GM12864 (cell line): ENCODE data around the gene GIT2.

Experiments used
- DNase-seq: peaks from one replicate; pipeline ENCODE4 v3.0.0-alpha.2; 2011; ENCODE audit warnings: low read depth
- H3K4me3 ChIP-seq: 2 replicates; pipeline ENCODE4 v1.5.1; 2011; ENCODE audit warnings: mild to moderate bottlenecking, low read depth, low read length, control low read depth
- CTCF ChIP-seq: IDR thresholded peaks from 2 replicates; pipeline ENCODE4 v1.5.1; 2011; ENCODE audit warnings: low read depth, mild to moderate bottlenecking, moderate library complexity, low read length, control low read depth, inconsistent platforms; ENCODE audit errors: missing control alignments

Gene GIT2

GRCh38 chr12:109947521-109947920, 48.6 kb downstream of the GIT2 start:
- no peak for DNase-seq
- no peak overlapping the region for H3K4me3 ChIP-seq
- no peak for TF ChIP-seq CTCF

- TF ChIP-seq CTCF, result no peak
- no peak overlapping the region for H3K4me3 ChIP-seq
- no peak for DNase-seq
Measured at GRCh38 chr12:109946913-109947312, 49.3 kb downstream of the GIT2 start.

GRCh38 chr12:109946505-109946904, 49.7 kb downstream of the GIT2 start:
- no peak for DNase-seq
- TF ChIP-seq CTCF, result no peak
- no peak overlapping the region for H3K4me3 ChIP-seq

- no peak for DNase-seq
- no peak for TF ChIP-seq CTCF
- no peak overlapping the region for H3K4me3 ChIP-seq
Measured at GRCh38 chr12:109944561-109945359, 51.4 kb downstream of the GIT2 start.

- no peak for TF ChIP-seq CTCF
- H3K4me3 ChIP-seq, result no peak overlapping the region
- no peak for DNase-seq
Measured at GRCh38 chr12:109943811-109944210, 52.4 kb downstream of the GIT2 start.

GRCh38 chr12:109940339-109940923, 55.7 kb downstream of the GIT2 start:
- H3K4me3 ChIP-seq, result no peak overlapping the region
- TF ChIP-seq CTCF, result no peak
- DNase-seq, result no peak

GRCh38 chr12:109939504-109939903, 56.7 kb downstream of the GIT2 start:
- no peak for TF ChIP-seq CTCF
- no peak overlapping the region for H3K4me3 ChIP-seq
- DNase-seq, result no peak
